ENCODE results near the gene DOCK8. TPM values are rescaled to one million over a fixed set of nuclear protein-coding genes. Genes with fewer than 3 reads are reported as not detected.

DOCK8 gene
- total RNA-seq, 1 experiment from 2014 or later, result 0.37 TPM

DNA sequence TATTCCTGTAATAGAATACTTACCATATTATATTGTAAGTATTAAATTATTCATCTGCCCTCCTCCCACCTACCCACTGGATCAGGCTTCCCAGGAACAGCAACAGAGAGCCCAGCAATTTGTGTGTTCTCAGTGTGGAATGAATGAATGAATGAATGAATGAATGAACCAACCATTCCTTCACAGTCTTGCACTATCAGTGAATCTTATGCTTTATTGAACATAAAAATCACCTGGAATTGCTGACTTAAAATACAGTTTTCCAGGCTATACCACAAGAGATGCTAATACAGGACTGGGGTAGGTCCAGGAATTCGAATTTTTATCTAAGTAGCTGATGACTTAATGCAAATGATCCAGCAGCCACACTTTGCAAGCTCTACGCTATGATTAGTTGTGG, 51.6 kb downstream of the DOCK8 start:
- no peaks in the 10 kb centered on the region for H3K9me2 ChIP-seq (ENCODE audit: insufficient read depth)
- TF ChIP-seq TCF7L2 (IDR thresholded peaks at IDR 0.05; ENCODE audit: borderline replicate concordance, extremely low read depth, insufficient read depth, insufficient read length) (no peak), EZH2phosphoT487 (IDR thresholded peaks at IDR 0.05; ENCODE audit: borderline replicate concordance) (no peak), ZNF274 (IDR thresholded peaks at IDR 0.05; ENCODE audit: low read depth, low read length) (no peak), EZH2 (IDR thresholded peaks at IDR 0.05) (no peak), YY1 (IDR thresholded peaks at IDR 0.05; ENCODE audit: extremely low read depth, insufficient replicate concordance, low read depth, low read length) (no peak), CBX3 (IDR thresholded peaks at IDR 0.05; ENCODE audit: low read depth) (no peak), CEBPB (IDR thresholded peaks at IDR 0.05; ENCODE audit: low read depth) (no peak)
- TF ChIP-seq, protein P1, sequence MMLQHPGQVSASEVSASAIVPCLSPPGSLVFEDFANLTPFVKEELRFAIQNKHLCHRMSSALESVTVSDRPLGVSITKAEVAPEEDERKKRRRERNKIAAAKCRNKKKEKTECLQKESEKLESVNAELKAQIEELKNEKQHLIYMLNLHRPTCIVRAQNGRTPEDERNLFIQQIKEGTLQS (IDR thresholded peaks at IDR 0.05), result no peak
- H4K20me1 ChIP-seq (ENCODE audit: insufficient read depth), result no peaks in the 10 kb centered on the region
- H3K4me3 ChIP-seq (replicated peaks in 1 of 2; ENCODE audit: low read depth in 1 of 2, low read length in 2 of 2), result no peak overlapping the region
- no peak overlapping the region for H3K9ac ChIP-seq (ENCODE audit: low read length)
- BruUV-seq (replicated peaks), result no TSS peak
- POLR2A ChIA-PET, result no interaction called here
- intact Hi-C loops (cut with micrococcal nuclease), result no loop called here
- RAD21 ChIA-PET (ENCODE audit: low non-redundant PET in 1 of 2, low total read pairs in 2 of 2, uncharacterized antibody in 2 of 2, unreplicated experiment in 2 of 2), result no interaction called here
- H3K27ac ChIP-seq (ENCODE audit: low read depth, low read length), result no peak overlapping the region
- H3K4me1 ChIP-seq (ENCODE audit: control insufficient read depth in 1 of 2, insufficient read depth in 2 of 2, low read length in 2 of 2), result no peaks in the 10 kb centered on the region
- ATAC-seq, result no peak
- H3K79me2 ChIP-seq (ENCODE audit: insufficient read depth, low read length), result no peaks in the 10 kb centered on the region
- CTCF ChIA-PET, result no interaction called here
- no peaks in the 10 kb centered on the region for H3K36me3 ChIP-seq (ENCODE audit: control insufficient read depth in 1 of 2, insufficient read depth in 2 of 2, low read length in 2 of 2)
- H3K4me2 ChIP-seq (ENCODE audit: low read length), result no peak overlapping the region
- no peaks in the 10 kb centered on the region for H3K9me3 ChIP-seq (ENCODE audit: control insufficient read depth in 1 of 2, insufficient read depth in 1 of 2, low read depth in 1 of 2, low read length in 2 of 2)
- H2AFZ ChIP-seq (ENCODE audit: low read depth, low read length, poor library complexity, severe bottlenecking), result no peak overlapping the region
- H3K27me3 ChIP-seq (ENCODE audit: insufficient read depth, low read length), result peaks cover 4% of the 10 kb centered on the region; the same call in 1 of the 2 replicates
- no peak for DNase-seq (ENCODE audit: low read depth, low spot score)

DNA sequence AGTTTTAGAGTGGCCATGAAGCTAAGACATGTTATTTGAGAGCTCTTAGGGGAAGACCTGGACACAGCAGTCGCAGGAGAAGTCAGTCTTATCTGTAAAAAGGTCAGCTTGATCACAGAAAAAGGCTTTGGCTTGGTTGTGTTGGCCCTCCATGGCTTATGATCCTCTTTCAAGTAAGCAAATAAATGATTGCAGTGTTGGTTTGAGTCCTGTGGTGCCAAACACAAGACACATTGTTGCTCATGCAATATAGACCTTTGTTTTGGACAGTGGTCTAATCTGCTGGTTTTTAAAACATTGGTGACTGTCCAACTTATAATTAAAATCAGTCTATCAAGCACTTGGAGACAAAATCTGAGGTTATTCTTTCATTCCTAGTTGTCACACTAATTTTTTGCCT, 54.0 kb downstream of the DOCK8 start:
- H3K9me3 ChIP-seq (ENCODE audit: control insufficient read depth in 1 of 2, insufficient read depth in 1 of 2, low read depth in 1 of 2, low read length in 2 of 2), result no peaks in the 10 kb centered on the region
- ChIA-PET CTCF (no interaction called here), RAD21 (ENCODE audit: low non-redundant PET in 1 of 2, low total read pairs in 2 of 2, uncharacterized antibody in 2 of 2, unreplicated experiment in 2 of 2) (interaction anchor here in 1 of 2 experiments (0.7 kb wide), 1 partner anchor 12 kb away, joined by 3 read pairs; no protein-coding TSS in a partner anchor), POLR2A (no interaction called here)
- H3K4me2 ChIP-seq (ENCODE audit: low read length), result no peak overlapping the region
- no peak overlapping the region for H3K4me3 ChIP-seq (replicated peaks in 1 of 2; ENCODE audit: low read depth in 1 of 2, low read length in 2 of 2)
- H3K4me1 ChIP-seq (ENCODE audit: control insufficient read depth in 1 of 2, insufficient read depth in 2 of 2, low read length in 2 of 2), result no peaks in the 10 kb centered on the region
- no peaks in the 10 kb centered on the region for H4K20me1 ChIP-seq (ENCODE audit: insufficient read depth)
- TF ChIP-seq ZFX (IDR thresholded peaks at IDR 0.05) (no peak), EZH2 (IDR thresholded peaks at IDR 0.05) (no peak), POLR2A (IDR thresholded peaks at IDR 0.05; ENCODE audit: borderline replicate concordance, extremely low read depth, insufficient read depth, insufficient read length) (no peak), EGR1 (IDR thresholded peaks at IDR 0.05; ENCODE audit: low read depth) (no peak), SP1 (IDR thresholded peaks at IDR 0.05; ENCODE audit: low read depth) (no peak), JUND (IDR thresholded peaks at IDR 0.05) (no peak), SIN3A (IDR thresholded peaks at IDR 0.05; ENCODE audit: low read depth) (no peak), CBX3 (IDR thresholded peaks at IDR 0.05; ENCODE audit: low read depth) (no peak), ELF1 (IDR thresholded peaks at IDR 0.05; ENCODE audit: borderline replicate concordance, low read depth) (no peak)
- TF ChIP-seq, protein P1 (IDR thresholded peaks at IDR 0.05), result no peak
- 0 out of 2 replicates have a peak, but pooled peaks cover 4% of the 10 kb centered on the region for H3K27me3 ChIP-seq (ENCODE audit: insufficient read depth, low read length)
- H2AFZ ChIP-seq (ENCODE audit: low read depth, low read length, poor library complexity, severe bottlenecking), result no peak overlapping the region
- ATAC-seq (no peak), DNase-seq (ENCODE audit: low read depth, low spot score) (no peak)
- no peaks in the 10 kb centered on the region for H3K36me3 ChIP-seq (ENCODE audit: control insufficient read depth in 1 of 2, insufficient read depth in 2 of 2, low read length in 2 of 2)
- H3K79me2 ChIP-seq (ENCODE audit: insufficient read depth, low read length), result no peaks in the 10 kb centered on the region
- H3K9ac ChIP-seq (ENCODE audit: low read length), result no peak overlapping the region
- intact Hi-C loops (cut with micrococcal nuclease), result no loop called here
- no peaks in the 10 kb centered on the region for H3K9me2 ChIP-seq (ENCODE audit: insufficient read depth)
- no peak overlapping the region for H3K27ac ChIP-seq (ENCODE audit: low read depth, low read length)
- no TSS peak for BruUV-seq (replicated peaks)

Data from HCT116 (cell line).